ENCODE measurements around the gene COMMD4.
"Not testable (repeated sequence)": the region's sequence is repeated elsewhere in the genome, so short reads cannot be mapped to it uniquely, and the experiment has no call there.

- TF ChIP-seq CTCF (conservative IDR thresholded peaks at IDR 0.05; ENCODE audit: low read depth, low read length); POLR2A (IDR thresholded peaks at IDR 0.05; ENCODE audit: low read depth, low read length); BHLHE40 (IDR thresholded peaks at IDR 0.05; ENCODE audit: low read depth, low read length); RFX5 (IDR thresholded peaks at IDR 0.05; ENCODE audit: low read depth, low read length); FOS (IDR thresholded peaks at IDR 0.05; ENCODE audit: low read depth, low read length); RAD21 (IDR thresholded peaks at IDR 0.05; ENCODE audit: low read length): not testable (repeated sequence)
Measured at GRCh38 chr15:75332093-75332492, 3.8 kb upstream of the COMMD4 start.

Data from IMR-90 (cell line).